ENCODE measurements around the gene CAPN12. TPM values are rescaled to one million over a fixed set of nuclear protein-coding genes. Genes with fewer than 3 reads are reported as not detected.
"Not testable (repeated sequence)": the region's sequence is repeated elsewhere in the genome, so short reads cannot be mapped to it uniquely, and the experiment has no call there.

CAPN12 gene
- total RNA-seq, 1 experiment from 2014 or later = 0.69 TPM

GRCh38 chr19:38785187-38785699 is 41.0 kb upstream of the CAPN12 start:
- no peaks in the 10 kb centered on the region for H3K36me3 ChIP-seq (ENCODE audit: insufficient read depth, low read length, poor library complexity, severe bottlenecking)
- no peaks in the 10 kb centered on the region for H3K4me1 ChIP-seq (ENCODE audit: insufficient read depth, low read length, poor library complexity, severe bottlenecking)
- ChIA-PET CTCF (no interaction called here), POLR2A (ENCODE audit: low non-redundant PET) (no interaction called here)
- DNase-seq (ENCODE audit: low spot score) = no peak
- TF ChIP-seq CTCF (conservative IDR thresholded peaks at IDR 0.05; ENCODE audit: low read depth, low read length) (no peak), EZH2 (IDR thresholded peaks at IDR 0.05; ENCODE audit: borderline replicate concordance, low read depth, low read length, poor library complexity, severe bottlenecking) (no peak)
- BruUV-seq (replicated peaks) = no TSS peak
- no peaks in the 10 kb centered on the region for H3K27me3 ChIP-seq (replicated peaks; ENCODE audit: insufficient read depth, low read depth, low read length, poor library complexity)
- no peaks in the 10 kb centered on the region for H3K9me3 ChIP-seq (ENCODE audit: low read depth, low read length, poor library complexity, severe bottlenecking)
- no peak overlapping the region for H3K27ac ChIP-seq (ENCODE audit: low read depth, low read length, poor library complexity, severe bottlenecking)
- intact Hi-C loops (cut with micrococcal nuclease; ENCODE audit: unreplicated experiment) = no loop called here
- H3K4me3 ChIP-seq (ENCODE audit: low read depth, low read length, poor library complexity, severe bottlenecking) = no peak overlapping the region

- no peak for TF ChIP-seq EZH2 (IDR thresholded peaks at IDR 0.05; ENCODE audit: borderline replicate concordance, low read depth, low read length, poor library complexity, severe bottlenecking)
- TF ChIP-seq CTCF (conservative IDR thresholded peaks at IDR 0.05; ENCODE audit: low read depth, low read length) = no peak
- H3K4me1 ChIP-seq (ENCODE audit: insufficient read depth, low read length, poor library complexity, severe bottlenecking) = no peaks in the 10 kb centered on the region
- no peak overlapping the region for H3K27ac ChIP-seq (ENCODE audit: low read depth, low read length, poor library complexity, severe bottlenecking)
- ChIA-PET CTCF (no interaction called here), POLR2A (ENCODE audit: low non-redundant PET) (no interaction called here)
- no peak overlapping the region for H3K4me3 ChIP-seq (ENCODE audit: low read depth, low read length, poor library complexity, severe bottlenecking)
- no TSS peak for BruUV-seq (replicated peaks)
- DNase-seq (ENCODE audit: low spot score) = no peak
- no peaks in the 10 kb centered on the region for H3K36me3 ChIP-seq (ENCODE audit: insufficient read depth, low read length, poor library complexity, severe bottlenecking)
- no peaks in the 10 kb centered on the region for H3K27me3 ChIP-seq (replicated peaks; ENCODE audit: insufficient read depth, low read depth, low read length, poor library complexity)
- intact Hi-C loops (cut with micrococcal nuclease; ENCODE audit: unreplicated experiment) = no loop called here
- H3K9me3 ChIP-seq (ENCODE audit: low read depth, low read length, poor library complexity, severe bottlenecking) = no peaks in the 10 kb centered on the region
Observed at GRCh38 chr19:38784224-38784623, 40.0 kb upstream of the CAPN12 start.

GRCh38 chr19:38782212-38782611 is 37.9 kb upstream of the CAPN12 start:
- H3K27ac ChIP-seq (ENCODE audit: low read depth, low read length, poor library complexity, severe bottlenecking); H3K9me3 ChIP-seq (ENCODE audit: low read depth, low read length, poor library complexity, severe bottlenecking); DNase-seq (ENCODE audit: low spot score); H3K27me3 ChIP-seq (replicated peaks; ENCODE audit: insufficient read depth, low read depth, low read length, poor library complexity); BruUV-seq (replicated peaks); CTCF ChIA-PET; H3K36me3 ChIP-seq (ENCODE audit: insufficient read depth, low read length, poor library complexity, severe bottlenecking); H3K4me1 ChIP-seq (ENCODE audit: insufficient read depth, low read length, poor library complexity, severe bottlenecking); POLR2A ChIA-PET (ENCODE audit: low non-redundant PET); H3K4me3 ChIP-seq (ENCODE audit: low read depth, low read length, poor library complexity, severe bottlenecking); intact Hi-C loops (cut with micrococcal nuclease; ENCODE audit: unreplicated experiment): not testable (repeated sequence)

- no peak overlapping the region for H3K4me3 ChIP-seq (ENCODE audit: low read depth, low read length, poor library complexity, severe bottlenecking)
- no peak overlapping the region for H3K27ac ChIP-seq (ENCODE audit: low read depth, low read length, poor library complexity, severe bottlenecking)
- H3K4me1 ChIP-seq (ENCODE audit: insufficient read depth, low read length, poor library complexity, severe bottlenecking) = no peaks in the 10 kb centered on the region
- H3K27me3 ChIP-seq (replicated peaks; ENCODE audit: insufficient read depth, low read depth, low read length, poor library complexity) = peaks cover 3% of the 10 kb centered on the region
- no TSS peak for BruUV-seq (replicated peaks)
- TF ChIP-seq CTCF (conservative IDR thresholded peaks at IDR 0.05; ENCODE audit: low read depth, low read length) (no peak), EZH2 (IDR thresholded peaks at IDR 0.05; ENCODE audit: borderline replicate concordance, low read depth, low read length, poor library complexity, severe bottlenecking) (no peak)
- ChIA-PET POLR2A (ENCODE audit: low non-redundant PET) (interaction anchor here (0.6 kb wide), 1 partner anchor 375 kb away, joined by 3 read pairs; no protein-coding TSS in a partner anchor), CTCF (no interaction called here)
- no peaks in the 10 kb centered on the region for H3K36me3 ChIP-seq (ENCODE audit: insufficient read depth, low read length, poor library complexity, severe bottlenecking)
- intact Hi-C loops (cut with micrococcal nuclease; ENCODE audit: unreplicated experiment) = no loop called here
- DNase-seq (ENCODE audit: low spot score) = no peak
- no peaks in the 10 kb centered on the region for H3K9me3 ChIP-seq (ENCODE audit: low read depth, low read length, poor library complexity, severe bottlenecking)
Observed at GRCh38 chr19:38781058-38781457, 36.8 kb upstream of the CAPN12 start.
